ENCODE measurements around the gene GPC4.

DNA sequence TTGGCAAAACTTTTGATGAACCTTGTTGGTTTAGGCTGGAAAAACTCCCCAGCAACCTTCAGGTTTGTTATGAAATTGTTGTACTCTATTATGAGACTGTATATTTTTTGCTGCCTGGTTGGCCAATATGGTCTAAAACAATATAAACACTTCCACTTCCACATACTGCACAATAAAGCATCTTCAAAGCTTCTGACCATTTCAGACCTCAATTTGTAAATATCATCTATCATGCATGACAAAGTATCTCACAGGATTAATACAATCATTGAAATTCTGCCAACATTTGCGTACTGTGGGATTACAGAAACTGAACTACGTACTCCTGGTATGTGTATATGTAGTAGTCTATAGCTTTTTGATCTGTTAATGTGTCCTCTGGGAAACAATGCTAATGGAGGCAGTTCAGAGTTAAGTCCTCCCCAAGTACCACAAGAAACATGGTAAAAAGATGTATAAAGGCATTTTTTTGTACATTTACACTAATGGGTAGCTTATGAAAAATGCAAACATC, 40.4 kb downstream of the GPC4 start:
- no peak for TF ChIP-seq ZNF274 (IDR thresholded peaks at IDR 0.05; ENCODE audit: low read depth, low read length)
- no peak for TF ChIP-seq YY1 (IDR thresholded peaks at IDR 0.05; ENCODE audit: insufficient read depth, insufficient read length)

All from NT2/D1 (cell line).